ENCODE data around the gene CACNA1B.

GRCh38 chr9:137881591-137882505 lies 4.3 kb downstream of the CACNA1B start:
- TF ChIP-seq CTCF (IDR thresholded peaks at IDR 0.05; ENCODE audit: low read length) (no peak), EZH2phosphoT487 (IDR thresholded peaks at IDR 0.05; ENCODE audit: low read length) (no peak), EZH2 (optimal IDR thresholded peaks at IDR 0.05; ENCODE audit: low read depth, low read length) (no peak)
